Measurements from ENCODE around the gene PCYOX1L.

Gene PCYOX1L

DNA sequence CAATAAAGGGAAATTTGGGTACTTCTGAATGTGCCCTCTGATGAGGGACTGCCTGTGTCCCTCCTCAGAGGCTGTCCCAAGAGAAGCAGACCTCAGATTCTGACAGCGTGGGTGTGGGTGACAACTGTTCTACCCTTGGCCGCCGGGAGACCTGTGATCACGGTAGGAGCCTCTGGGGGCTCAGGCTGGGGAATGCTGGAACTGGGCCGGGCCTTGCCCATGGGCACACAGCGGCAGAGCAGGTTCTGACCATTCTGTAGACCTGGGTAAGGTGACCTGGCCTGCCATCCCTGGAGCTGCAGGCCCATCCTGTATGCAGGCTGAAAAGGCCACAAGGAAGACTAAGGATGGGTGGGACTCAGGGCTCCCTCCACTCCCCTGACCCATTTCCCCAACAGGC, 42.1 kb upstream of the PCYOX1L start:
- no peak overlapping the region for H3K4me3 ChIP-seq (ENCODE audit: low read depth, low read length)
- DNase-seq (ENCODE audit: low read depth) = no peak
- TF ChIP-seq, protein P1, sequence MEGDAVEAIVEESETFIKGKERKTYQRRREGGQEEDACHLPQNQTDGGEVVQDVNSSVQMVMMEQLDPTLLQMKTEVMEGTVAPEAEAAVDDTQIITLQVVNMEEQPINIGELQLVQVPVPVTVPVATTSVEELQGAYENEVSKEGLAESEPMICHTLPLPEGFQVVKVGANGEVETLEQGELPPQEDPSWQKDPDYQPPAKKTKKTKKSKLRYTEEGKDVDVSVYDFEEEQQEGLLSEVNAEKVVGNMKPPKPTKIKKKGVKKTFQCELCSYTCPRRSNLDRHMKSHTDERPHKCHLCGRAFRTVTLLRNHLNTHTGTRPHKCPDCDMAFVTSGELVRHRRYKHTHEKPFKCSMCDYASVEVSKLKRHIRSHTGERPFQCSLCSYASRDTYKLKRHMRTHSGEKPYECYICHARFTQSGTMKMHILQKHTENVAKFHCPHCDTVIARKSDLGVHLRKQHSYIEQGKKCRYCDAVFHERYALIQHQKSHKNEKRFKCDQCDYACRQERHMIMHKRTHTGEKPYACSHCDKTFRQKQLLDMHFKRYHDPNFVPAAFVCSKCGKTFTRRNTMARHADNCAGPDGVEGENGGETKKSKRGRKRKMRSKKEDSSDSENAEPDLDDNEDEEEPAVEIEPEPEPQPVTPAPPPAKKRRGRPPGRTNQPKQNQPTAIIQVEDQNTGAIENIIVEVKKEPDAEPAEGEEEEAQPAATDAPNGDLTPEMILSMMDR (conservative IDR thresholded peaks at IDR 0.05; ENCODE audit: low read depth, low read length) = no peak

DNA sequence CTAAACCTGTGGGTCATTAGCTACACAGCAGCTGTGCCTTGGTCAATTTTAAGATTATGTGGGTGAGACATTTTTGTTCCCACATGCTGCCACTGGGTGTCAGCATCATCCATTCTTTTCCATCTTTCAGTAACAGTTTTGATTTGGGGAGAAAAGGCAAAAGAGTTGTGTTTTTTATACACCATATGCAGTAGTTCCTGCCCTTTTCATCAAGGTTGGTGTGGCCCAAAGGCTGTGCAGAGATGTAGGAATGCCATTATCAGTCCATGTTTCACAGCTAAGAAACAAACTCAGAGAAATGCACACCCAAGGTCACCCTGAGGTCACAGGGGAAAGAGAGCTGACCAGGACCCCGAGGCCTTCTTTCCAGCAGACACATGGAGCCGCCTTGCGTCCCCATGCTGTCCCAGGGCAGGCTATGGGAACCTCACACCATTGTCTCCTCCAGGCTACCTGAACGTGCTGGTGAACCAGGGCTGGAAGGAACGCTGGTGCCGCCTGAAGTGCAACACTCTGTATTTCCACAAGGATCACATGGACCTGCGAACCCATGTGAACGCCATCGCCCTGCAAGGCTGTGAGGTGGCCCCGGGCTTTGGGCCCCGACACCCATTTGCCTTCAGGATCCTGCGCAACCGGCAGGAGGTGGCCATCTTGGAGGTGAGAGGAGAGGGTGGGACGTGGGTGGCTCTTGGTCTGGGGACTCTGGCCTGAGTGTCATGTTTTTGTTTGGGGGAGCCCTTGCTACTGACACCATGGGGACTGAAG, 40.4 kb upstream of the PCYOX1L start:
- H3K4me3 ChIP-seq (ENCODE audit: low read depth, low read length) = no peak overlapping the region
- DNase-seq (ENCODE audit: low read depth) = peak; percentile 73
- TF ChIP-seq, protein P1 (conservative IDR thresholded peaks at IDR 0.05; ENCODE audit: low read depth, low read length) = peak; percentile 73

DNA sequence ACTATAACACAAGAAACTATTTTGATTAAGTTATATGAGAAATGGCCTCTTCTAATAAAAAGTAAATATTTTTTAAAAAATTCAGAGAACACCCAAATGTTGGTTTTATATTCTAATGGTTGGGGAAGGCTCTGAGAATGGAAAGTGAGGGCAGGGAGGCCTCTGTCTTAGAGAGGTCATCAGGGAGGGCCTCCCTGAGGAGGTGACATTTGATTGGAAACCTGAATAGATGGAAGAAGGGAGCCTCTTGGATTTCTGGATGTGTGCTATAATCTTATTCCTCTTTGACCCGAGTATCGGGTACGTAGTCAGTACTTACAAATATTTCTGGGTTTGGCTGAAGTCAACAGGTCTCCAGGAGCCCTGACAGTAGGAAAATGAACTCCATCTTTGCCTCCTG, 38.7 kb upstream of the PCYOX1L start:
- no peak overlapping the region for H3K4me3 ChIP-seq (ENCODE audit: low read depth, low read length)
- DNase-seq (ENCODE audit: low read depth) = no peak
- TF ChIP-seq, protein P1 (conservative IDR thresholded peaks at IDR 0.05; ENCODE audit: low read depth, low read length) = no peak

DNA sequence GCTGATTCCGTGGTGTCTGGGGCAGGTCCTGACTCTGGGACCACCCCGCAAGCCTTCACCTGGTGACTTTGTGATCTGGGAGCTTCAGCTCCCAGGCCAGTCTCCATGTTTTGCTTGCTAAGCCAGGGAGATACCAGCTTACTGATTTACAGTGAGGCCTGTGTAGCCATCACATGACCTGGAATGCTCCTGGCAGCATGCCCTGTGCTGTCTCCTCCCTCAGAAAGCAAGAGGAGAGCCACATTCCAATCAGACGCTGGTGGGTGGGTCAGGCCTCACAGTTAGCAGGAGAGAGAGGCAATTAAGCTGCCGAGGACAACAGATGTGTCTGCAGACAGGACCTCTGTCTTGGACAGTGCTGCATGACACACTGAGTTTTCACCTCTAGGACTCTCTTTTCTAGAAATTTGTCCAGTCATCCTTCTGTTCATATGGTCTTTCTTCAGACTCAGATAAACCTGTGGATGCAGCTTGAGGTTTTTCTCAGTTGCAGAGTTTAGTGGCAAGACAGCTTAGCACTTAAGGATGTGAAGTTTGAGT, 37.0 kb upstream of the PCYOX1L start:
- TF ChIP-seq, protein P1 (conservative IDR thresholded peaks at IDR 0.05; ENCODE audit: low read depth, low read length) = no peak
- no peak overlapping the region for H3K4me3 ChIP-seq (ENCODE audit: low read depth, low read length)
- peak; percentile 97 for DNase-seq (ENCODE audit: low read depth)

DNA sequence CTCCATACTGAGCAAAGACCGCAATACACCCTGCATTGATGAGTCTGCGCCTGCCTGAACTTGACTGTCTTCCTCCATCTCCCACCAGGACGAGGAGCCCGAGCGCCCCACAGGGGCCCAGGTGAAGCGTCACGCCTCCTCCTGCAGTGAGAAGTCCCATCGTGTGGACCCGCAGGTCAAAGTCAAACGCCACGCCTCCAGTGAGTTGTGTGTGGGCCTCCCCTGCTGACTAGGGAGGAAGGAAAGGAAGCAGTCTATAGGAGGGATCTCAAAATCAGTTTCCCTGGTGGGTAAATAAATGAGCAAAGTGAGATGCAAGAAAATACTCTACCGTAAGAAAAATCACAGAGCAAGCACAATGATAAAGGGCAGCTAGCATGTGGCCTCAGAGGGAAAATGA, 35.3 kb upstream of the PCYOX1L start:
- DNase-seq (ENCODE audit: low read depth) = no peak
- TF ChIP-seq, protein P1 (conservative IDR thresholded peaks at IDR 0.05; ENCODE audit: low read depth, low read length) = no peak
- no peak overlapping the region for H3K4me3 ChIP-seq (ENCODE audit: low read depth, low read length)

DNA sequence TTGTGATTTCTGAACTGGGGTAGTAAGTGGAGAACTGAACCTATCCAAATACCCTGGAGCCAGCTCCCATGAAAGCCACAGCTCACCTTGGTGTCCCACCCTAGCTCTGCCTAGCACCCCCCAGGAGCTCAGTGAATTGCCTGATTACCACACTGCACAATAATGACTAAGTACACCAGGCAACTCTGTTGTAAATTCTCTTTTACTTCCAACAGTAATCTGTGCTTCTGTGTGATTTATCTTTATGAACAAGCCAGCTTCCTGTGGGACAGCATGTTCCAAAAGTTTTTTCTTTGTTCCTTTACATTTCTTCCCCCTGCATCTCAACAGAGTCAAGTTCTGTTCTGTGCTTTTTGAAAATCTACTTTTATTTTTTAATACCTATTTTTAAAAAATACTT, 34.6 kb upstream of the PCYOX1L start:
- no peak overlapping the region for H3K4me3 ChIP-seq (ENCODE audit: low read depth, low read length)
- TF ChIP-seq, protein P1 (conservative IDR thresholded peaks at IDR 0.05; ENCODE audit: low read depth, low read length) = no peak
- DNase-seq (ENCODE audit: low read depth) = peak; percentile 41

Data from choroid plexus epithelial cell (primary cell).